HG02938 (cell line): ENCODE measurements around the gene MRTFB.
"Not testable (repeated sequence)": the region's sequence is repeated elsewhere in the genome, so short reads cannot be mapped to it uniquely, and the experiment has no call there.

Experiments
- ATAC-seq: cut with Tn5 transposase; IDR thresholded peaks from one replicate; pipeline ENCODE4 v1.9.1; 2021; ENCODE audit warnings: mild to moderate bottlenecking, moderate library complexity; ENCODE audit not compliant: unreplicated experiment

The MRTFB gene

DNA sequence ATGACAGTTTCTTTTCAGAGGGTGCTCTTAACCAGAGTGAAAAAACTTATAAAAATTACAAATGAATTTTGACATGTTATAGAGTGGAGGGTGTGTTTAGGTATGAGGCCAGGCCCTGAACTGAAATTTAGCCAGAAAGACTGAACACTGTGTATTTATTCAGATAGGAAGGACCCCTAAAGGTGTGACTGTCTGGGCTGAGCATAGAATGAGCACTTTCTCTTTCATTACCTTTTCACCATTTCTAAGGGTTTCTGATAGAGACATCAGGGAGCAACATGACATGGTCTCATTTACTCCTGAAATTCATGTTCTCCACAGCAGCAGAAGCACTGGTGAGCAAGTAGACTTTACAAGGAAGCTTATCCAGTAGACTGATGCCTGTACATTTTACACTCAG, 32.9 kb downstream of the MRTFB start:
- ATAC-seq, result no peak

DNA sequence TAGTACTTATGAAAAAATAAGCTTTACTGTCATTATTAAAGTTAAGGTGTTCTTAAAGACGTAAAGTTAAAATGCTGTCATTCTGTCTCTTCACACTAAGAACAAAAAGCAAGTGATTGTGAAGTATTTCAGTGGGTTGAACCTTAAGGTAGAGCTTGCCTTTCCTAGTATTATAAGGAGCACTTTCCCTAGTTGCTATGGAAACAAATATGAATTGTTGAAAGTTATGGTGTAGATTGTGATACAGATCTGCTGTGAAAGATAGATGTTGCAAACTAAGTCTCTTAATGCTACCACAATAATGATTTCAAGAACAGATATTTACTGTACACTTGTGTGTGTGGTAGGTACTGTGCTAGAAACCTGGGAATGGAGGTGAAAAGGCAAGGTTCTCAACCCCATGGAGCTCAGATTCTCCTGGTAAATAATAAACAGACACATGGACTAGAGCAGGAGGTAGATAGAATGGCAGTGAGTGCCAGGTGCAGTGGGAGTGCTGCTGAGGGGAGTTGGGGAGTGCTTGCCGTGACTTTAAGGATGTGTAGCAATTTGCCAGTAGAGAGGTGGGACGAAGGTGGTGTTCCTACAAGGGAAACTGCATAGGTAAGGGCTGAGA, 34.7 kb downstream of the MRTFB start:
- no peak for ATAC-seq

DNA sequence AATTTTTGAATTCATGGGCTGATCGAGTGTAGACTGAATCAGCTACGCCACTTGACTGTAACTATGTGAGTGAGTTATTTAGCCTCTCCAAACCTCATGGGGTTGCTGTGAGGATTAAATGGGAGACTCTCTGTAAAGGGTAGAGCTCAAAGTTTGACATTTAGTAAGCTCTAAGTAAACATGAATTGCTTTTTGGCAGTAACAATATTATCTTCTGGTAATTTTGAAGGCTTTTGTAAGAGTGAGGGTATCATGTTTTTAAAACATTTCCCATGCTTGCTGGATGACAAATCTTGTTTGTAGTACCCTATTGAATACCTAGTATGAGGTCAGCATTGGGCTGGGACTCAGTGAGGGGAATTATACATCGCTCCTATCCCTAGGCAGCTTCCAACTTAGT, 35.3 kb downstream of the MRTFB start:
- no peak for ATAC-seq

DNA sequence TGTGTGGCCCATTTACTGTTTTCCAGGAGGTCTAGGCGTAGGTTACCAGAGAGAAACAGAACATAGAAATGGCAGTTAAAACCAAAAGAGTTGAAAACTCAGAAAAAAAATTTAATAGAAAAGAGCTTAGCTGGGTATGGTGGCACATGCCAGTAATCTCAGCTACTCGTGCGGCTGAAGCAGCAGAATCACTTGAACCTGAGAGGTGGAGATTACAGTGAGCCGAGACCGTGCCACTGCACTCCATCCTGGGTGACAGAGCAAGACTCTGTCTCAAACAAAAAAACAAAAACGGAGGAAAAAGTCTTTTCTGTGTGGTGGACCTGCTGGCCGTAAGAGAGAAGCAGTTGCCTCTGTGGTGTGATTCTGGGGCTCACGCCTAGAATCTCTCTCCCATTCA, 35.8 kb downstream of the MRTFB start:
- no peak for ATAC-seq

DNA sequence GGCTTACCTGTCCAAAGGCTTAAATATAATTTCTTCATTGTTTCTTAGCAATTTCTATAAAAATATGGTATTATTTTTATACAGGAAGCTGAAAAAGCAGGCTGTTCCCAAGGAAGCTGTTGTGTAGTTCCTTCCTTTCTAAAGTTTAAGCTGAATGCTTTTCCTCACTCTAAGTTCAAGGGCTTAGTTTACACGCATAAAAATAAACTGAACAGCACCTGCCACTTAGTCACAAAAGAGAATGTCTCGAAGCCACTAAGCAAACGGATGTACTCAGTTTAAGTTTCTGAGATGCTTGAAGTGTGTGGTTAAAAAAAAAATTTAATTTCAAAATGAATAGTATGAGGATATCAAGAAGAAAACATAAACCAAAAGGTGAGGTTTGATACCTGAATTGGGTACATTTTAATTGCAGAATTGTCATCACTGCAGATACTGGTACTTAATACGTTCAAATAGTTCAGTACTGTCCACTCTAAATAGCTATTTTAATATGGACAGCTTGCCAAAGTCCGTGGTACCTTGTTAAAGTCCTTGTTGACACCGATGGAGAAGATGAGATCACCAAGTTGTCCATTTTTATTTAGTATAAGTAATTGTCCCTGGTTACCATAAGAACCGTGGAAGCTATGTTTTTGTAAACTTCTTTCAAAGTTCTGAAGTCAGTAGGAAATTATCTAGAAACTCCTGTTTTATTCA, 38.1 kb downstream of the MRTFB start:
- ATAC-seq, result no peak

DNA sequence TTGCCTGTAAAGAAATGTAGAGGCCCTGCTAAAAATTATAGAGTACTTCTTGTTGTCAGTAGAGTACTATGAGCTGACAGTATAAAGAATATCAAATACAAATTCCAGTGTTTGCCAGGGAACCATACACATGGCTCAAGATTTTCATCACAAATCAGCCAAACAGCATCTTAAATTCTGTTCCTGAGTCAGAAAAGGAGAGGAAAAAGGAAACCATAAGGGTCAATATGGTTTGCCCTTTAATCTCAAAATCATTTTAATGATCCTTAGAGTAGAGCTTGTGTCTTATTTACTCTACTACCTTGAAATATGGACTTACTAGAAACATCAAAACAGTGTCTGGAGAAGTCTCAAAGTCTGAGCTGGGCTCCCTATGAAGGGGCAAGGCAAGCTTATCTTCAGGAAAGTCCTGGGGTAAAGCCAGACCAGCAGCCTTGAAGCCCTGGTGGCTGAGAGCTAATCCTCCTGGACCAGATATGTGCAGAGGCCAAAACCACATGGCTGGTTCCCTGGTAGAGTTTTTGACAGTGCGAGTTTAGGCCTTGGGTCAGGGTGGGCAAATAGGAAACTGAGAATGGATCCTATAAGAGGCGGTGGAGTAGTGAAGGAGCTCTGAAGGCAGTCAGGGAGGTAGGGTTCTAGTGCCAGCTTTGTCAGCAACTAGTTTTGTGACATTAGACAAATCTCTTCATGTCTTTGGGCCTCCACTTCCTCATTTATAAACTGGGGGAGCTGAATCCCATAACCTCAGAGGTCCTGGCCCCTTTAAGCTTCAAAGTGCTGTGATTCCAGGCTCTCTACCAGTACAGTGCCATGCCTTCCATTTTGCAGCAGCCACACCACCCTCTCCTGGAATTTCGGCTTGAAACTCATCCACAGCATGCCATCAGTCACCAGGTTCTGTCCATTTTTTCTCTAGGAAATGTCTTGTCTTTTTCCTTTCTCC, 38.9 kb downstream of the MRTFB start:
- no peak for ATAC-seq

DNA sequence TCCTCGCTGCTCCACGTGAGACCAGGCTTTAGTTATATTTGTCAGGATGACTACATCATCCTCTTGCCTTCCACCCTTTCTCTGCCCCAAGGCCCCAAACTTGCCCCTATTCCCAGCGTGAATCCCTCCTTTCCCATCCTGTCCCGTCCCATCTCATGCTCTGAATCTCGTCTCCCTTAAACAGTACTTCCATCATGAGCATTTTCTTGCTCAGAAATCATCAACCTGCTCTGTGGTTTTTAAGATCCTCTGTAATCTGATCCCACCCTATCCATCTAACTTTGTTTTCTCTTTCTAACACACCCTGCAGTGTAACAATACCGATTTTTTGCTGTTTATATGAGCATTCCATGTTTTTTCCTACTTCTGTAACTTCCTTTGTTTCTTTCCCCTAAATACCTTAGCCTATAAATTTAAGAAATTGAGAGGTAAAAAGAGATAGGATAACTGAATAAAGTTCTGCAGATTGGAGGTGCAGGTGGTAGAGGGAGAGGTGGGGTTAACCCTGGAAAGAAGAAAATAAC, 39.7 kb downstream of the MRTFB start:
- no peak for ATAC-seq

DNA sequence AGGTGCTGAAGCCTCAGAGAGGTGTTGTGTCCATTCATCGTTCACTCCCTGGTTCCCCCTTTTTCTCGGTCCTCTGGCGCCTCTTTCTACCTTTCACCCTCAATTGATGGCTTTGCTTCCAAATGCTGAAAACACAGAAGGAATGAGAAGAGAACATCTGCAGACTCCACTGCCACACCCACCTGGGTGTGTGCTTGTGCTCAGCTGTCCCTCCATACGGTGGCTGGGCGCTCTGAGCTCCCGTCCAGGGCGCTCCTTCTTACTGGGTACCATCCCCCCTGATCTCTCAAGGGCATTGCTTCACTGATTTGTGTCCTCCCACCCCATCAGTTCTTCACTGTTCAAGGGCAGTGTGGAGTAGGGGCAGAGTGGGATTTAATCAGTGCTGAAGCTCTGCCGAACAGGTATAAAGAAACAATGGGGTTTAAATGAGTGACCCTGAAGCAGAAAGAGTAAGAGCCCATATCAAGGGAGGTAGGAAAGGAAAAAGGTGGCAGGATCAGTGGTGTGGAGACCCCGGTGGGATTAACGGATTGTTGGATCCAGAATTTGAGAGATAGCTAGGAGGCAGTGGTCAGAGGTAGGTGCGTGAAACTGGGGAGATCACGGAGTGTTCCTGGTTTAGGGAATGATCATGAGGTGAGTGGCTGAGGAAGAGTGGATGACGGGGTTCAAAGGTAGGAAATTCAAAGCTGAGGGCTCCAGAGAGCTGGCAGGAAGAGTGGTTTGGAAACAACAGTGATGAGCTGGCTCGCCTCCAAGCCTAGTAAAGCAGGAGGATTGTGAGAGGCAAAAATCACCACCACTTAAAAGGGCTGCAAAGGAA, 40.8 kb downstream of the MRTFB start:
- no peak for ATAC-seq

DNA sequence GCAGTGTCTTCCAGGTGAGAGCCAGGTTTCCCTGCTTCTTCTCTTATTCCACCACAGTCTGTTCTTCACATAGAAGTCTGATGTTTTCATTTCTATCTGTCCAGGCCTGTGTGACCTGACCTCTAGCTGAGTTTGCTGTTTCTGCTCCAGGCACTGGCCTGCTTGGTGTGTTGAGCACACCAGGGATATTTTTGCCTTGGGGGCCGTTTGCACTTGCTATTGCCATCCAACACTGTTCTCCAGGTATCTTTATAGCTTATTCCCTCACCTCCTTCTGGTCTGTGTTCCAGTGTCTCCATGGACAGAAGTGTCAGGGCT, 41.4 kb downstream of the MRTFB start:
- no peak for ATAC-seq

DNA sequence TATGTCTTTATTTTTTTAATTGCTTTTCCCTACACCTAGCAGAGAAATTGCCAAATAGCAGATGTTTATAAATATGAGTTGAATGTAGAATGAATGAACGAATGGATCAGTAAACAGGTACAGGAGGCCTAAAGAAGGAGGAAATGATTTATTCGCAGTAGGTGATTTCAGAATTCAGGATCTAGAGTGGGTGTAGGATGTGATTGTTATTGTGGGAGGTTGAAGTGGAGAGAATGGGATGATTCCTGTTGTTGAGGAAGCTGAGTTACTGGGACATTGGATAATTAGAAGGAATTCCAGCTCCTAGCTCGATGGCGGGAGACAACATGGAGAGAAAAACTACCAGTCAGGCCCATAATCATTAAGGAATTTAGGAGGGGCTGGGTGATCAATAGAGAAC, 42.2 kb downstream of the MRTFB start:
- ATAC-seq, result no peak

DNA sequence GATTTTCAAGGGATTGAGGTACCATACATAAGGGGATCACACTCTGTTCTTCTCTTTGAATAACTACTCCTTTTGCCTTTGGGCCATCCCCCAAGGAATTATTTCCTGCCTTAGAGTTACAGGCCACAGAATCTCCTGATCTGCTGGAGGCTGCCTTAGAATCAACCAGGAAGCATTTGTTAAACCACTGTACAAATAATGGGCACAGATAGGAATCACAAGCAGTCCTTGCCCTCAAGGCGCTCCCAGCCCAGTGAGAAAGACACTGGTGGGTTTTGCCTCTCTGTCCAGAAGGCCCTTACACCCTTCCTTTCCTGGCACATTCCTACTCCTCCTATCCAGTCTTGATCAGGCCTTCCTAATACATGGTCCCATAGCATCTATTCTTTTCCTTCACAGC, 45.9 kb downstream of the MRTFB start:
- ATAC-seq, result no peak

DNA sequence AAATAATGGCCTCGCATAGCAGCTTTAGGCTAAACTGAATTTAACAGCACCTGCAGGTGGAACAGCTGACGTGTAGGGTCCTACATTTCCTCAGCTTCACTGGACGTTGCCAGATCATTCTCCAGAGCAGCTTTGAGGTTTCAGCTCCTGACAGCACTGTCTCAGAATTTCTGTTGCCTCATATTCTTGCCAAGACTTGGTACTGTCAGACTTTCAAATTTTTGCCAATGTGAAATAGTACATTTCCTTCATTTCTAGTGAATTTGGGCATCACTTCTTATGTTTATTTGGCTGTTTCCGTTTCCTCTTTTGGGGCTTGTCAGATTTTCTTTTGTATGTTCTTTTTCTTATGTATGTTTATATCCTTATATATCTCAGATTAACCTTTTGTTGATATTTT, 48.7 kb downstream of the MRTFB start:
- no peak for ATAC-seq

DNA sequence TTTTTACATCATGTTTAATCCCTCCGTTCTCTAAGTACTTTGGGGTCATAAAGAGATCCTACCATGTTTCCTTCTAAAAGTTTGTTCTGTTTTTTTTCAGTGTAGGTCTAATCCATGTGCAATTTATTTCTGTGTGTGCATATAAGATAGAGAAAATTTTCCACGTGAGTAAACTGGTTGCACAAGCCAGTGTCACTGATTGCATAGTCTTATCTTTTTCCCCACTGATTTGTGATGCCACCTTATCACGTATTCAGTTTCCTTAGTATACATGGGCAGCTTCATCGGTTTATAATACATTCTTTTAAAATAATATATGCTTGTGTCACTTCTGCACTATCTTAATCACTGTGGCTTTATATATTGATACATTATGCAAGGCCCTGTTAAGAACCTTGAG, 49.2 kb downstream of the MRTFB start:
- no peak for ATAC-seq

DNA sequence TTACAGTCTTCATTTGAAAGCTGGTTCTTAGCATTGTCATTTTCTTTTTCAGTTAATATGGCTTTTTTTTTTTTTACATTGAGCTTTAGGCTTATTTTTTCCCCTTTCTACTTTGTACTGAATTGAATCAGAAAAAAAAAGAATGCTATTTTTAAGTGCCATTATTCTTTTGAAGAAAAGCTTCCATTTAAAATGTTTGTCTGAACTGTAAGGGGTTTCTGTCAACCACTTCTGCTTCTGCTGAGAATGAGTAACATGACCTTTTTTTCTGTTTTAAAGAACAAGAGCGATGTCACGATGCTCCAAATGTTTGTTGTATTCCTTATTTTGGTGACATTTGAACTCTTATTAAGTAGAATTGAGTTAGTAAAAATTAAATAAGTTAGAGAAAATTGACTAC, 50.0 kb downstream of the MRTFB start:
- ATAC-seq, result no peak

DNA sequence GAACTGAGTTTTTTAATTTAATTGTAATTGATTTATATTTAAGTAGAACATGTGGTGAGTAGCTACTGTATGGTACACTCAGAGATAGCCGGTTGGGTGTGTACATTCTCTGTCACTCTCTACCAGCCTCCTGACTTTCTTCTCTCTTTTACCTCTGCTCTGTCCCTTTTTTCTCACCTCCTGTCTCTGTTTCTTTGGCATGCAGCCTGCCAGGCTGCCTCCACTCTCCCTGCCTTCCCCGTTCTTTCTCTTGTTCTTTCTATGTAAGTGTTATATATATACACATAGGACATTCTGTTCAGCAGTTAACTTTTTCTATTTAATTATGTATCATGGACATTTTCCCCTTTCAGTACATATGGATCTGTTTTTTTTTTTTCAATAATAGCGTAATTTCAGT, 50.8 kb downstream of the MRTFB start:
- ATAC-seq, result no peak

DNA sequence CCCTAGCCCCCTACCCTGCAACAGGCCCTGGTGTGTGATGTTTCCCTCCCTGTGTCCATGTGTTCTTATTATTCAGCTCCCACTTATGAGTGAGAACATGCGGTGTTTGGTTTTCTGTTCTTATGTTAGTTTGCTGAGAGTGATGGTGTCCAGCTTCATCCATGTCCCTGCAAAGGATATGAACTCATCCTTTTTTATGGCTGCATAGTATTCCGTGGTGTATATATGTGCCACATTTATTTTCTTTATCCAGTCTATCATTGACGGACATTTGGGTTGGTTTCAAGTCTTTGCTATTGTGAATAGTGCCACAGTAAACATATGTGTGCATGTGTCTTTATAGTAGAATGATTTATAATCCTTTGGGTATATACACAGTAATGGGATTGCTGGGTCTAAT, 51.3 kb downstream of the MRTFB start:
- ATAC-seq, result not testable (repeated sequence)

DNA sequence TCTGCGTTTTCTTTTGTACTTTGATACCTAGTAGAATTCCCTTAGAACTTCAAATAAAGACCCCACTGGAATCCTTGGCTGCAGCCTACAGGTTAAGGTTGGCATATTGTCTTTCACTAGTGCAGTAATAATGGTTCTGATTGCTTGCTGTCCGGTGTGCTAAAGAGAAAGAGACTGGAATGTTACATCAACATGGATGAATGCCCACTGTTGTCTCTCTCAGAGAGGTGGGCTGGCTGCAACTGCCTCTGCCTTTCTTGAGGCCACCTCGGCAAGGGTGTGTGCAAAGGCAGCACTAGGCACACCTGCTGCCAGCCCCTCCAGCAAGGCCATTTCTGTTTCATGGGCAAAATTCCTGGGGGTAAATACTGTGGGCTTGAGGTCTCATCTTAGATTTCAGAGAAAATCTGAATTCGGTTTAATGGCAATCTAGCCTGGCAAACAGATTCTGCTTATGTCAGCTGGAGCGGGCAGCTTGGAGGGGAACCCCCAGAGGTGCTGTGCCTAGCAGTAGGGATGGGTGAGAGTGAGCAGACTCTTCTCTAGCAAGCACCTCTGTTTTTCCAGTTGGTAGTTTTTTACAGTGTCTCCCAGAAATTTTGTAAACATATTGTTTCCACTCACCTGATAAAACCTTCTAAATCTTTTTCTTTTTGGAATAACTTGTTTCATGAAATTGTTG, 54.0 kb downstream of the MRTFB start:
- no peak for ATAC-seq

DNA sequence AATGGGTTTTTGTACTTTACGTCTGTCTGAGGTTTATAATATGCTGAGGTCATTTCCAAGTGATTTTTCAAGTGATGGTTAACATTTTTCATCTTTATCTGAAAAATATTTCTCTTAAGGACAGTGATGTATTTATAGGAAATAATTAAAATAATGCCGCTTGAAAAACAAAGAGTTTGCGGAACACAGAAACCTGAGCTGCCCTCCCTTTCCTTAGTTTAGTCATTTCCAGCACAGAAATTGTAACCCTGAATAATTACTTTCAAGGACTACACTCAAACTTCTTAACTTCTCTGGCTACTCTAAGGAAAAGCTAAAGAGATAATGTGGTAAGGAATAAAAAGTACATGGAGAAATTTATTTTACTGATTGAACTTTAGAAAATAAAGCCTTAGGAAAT, 54.6 kb downstream of the MRTFB start:
- no peak for ATAC-seq

DNA sequence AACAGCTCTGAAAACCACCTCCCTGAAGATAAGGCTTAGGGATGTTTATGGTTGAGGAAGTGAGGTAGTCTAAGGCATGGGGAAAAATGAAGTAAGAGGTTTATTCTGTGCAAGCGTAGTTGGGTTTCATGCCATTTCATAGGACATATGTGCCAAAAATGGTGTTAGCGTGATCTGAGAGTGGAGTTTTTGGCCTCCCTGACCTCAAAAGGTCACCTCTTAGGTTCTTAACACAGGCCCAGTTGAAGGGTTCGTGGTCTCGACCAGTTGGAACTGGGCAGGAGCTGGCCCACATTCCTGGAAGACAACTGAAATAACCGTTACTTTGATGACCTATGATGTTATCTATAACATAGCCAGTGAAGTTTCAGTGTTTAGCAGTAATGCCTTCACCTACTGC, 57.0 kb downstream of the MRTFB start:
- ATAC-seq, result no peak

DNA sequence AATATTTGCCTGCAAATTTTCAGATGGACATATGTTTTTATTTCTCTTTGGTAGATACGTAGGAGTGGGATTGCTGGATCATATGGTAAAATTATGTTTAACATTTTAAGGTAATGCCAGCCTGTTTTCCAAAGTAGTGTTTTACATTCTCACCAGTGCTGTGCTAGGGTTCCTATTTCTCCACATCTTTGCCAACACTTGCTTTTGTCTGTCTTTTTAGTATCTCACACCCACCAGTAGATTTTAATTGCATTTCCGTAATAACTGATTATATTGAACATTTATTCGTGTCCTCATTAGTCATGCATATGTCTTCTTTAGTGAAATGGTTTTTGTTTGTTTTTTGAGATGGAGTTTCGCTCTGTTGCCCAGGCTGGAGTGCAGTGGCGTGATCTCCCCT, 58.4 kb downstream of the MRTFB start:
- ATAC-seq, result no peak
